Activated naive CD8-positive, alpha-beta T cell (primary cell): ENCODE measurements around the gene PIM2.

Experiments used
- H3K27ac Mint-ChIP-seq: one replicate; pipeline ENCODE4 v1.8.0; 2021; ENCODE audit warnings: mixed read lengths
- H3K27me3 Mint-ChIP-seq: one replicate; pipeline ENCODE4 v1.8.0; 2021; ENCODE audit warnings: mixed read lengths
- H3K36me3 Mint-ChIP-seq: one replicate; pipeline ENCODE4 v1.8.0; 2021; ENCODE audit warnings: mixed read lengths
- H3K4me1 Mint-ChIP-seq: one replicate; pipeline ENCODE4 v1.8.0; 2021; ENCODE audit warnings: low read depth, mixed read lengths
- H3K4me3 Mint-ChIP-seq: one replicate; pipeline ENCODE4 v1.8.0; 2021; ENCODE audit warnings: mild to moderate bottlenecking, mixed read lengths
- H3K9me3 Mint-ChIP-seq: one replicate; pipeline ENCODE4 v1.8.0; 2021; ENCODE audit warnings: low read depth, mixed read lengths

The PIM2 gene

GRCh38 chrX:48918643-48919340 is at the start of gene PIM2:
TSS of gene PIM2 (minus strand) at chrX:48919024. CDS start at chrX:48918834, 190 bp downstream.
- H3K27ac Mint-ChIP-seq = peak within 1 kb of the TSS; percentile 99
- H3K27me3 Mint-ChIP-seq = no peaks in the 10 kb centered on the region

GRCh38 chrX:48968377-48968776 is 49.6 kb upstream of the PIM2 start:
- no peak overlapping the region for H3K4me3 Mint-ChIP-seq
- H3K4me1 Mint-ChIP-seq = peaks cover 12% of the 10 kb centered on the region
- no peaks in the 10 kb centered on the region for H3K9me3 Mint-ChIP-seq
- H3K27ac Mint-ChIP-seq = no peak overlapping the region
- H3K27me3 Mint-ChIP-seq = no peaks in the 10 kb centered on the region
- H3K36me3 Mint-ChIP-seq = no peaks in the 10 kb centered on the region

More at GRCh38 chrX:48918643-48919340, at the start of gene PIM2:
- peaks cover 2% of the 10 kb centered on the region for H3K36me3 Mint-ChIP-seq
- no peaks in the 10 kb centered on the region for H3K9me3 Mint-ChIP-seq
- H3K4me1 Mint-ChIP-seq = peaks cover 51% of the 10 kb centered on the region
- H3K4me3 Mint-ChIP-seq = peak within 1 kb of the TSS; percentile 97

- no peaks in the 10 kb centered on the region for H3K36me3 Mint-ChIP-seq
- no peak overlapping the region for H3K4me3 Mint-ChIP-seq
- no peaks in the 10 kb centered on the region for H3K9me3 Mint-ChIP-seq
- no peak overlapping the region for H3K27ac Mint-ChIP-seq
- no peaks in the 10 kb centered on the region for H3K27me3 Mint-ChIP-seq
- peaks cover 1% of the 10 kb centered on the region for H3K4me1 Mint-ChIP-seq
Measured at GRCh38 chrX:48966796-48967579, 48.2 kb upstream of the PIM2 start.

- Mint-ChIP-seq H3K36me3 (no peaks in the 10 kb centered on the region), H3K4me1 (peaks cover 1% of the 10 kb centered on the region), H3K27ac (no peak overlapping the region), H3K27me3 (no peaks in the 10 kb centered on the region), H3K4me3 (no peak overlapping the region), H3K9me3 (no peaks in the 10 kb centered on the region)
Measured at GRCh38 chrX:48965959-48966358, 47.1 kb upstream of the PIM2 start.

GRCh38 chrX:48961585-48962091 is 42.8 kb upstream of the PIM2 start:
- Mint-ChIP-seq H3K4me1 (peaks cover 12% of the 10 kb centered on the region), H3K9me3 (no peaks in the 10 kb centered on the region), H3K27ac (no peak overlapping the region), H3K27me3 (no peaks in the 10 kb centered on the region), H3K4me3 (no peak overlapping the region), H3K36me3 (no peaks in the 10 kb centered on the region)

GRCh38 chrX:48960291-48960690 is 41.5 kb upstream of the PIM2 start:
- Mint-ChIP-seq H3K27ac (peak overlapping the region; percentile 87), H3K4me1 (peaks cover 25% of the 10 kb centered on the region), H3K36me3 (no peaks in the 10 kb centered on the region), H3K4me3 (peak overlapping the region; percentile 70), H3K27me3 (no peaks in the 10 kb centered on the region), H3K9me3 (no peaks in the 10 kb centered on the region)

- Mint-ChIP-seq H3K27ac (peak overlapping the region; percentile 100), H3K4me3 (peak overlapping the region; percentile 98), H3K9me3 (no peaks in the 10 kb centered on the region), H3K4me1 (peaks cover 38% of the 10 kb centered on the region), H3K36me3 (no peaks in the 10 kb centered on the region), H3K27me3 (no peaks in the 10 kb centered on the region)
Measured at GRCh38 chrX:48958635-48959094, 39.8 kb upstream of the PIM2 start.

- Mint-ChIP-seq H3K4me3 (peak overlapping the region; percentile 98), H3K27me3 (no peaks in the 10 kb centered on the region), H3K36me3 (no peaks in the 10 kb centered on the region), H3K9me3 (no peaks in the 10 kb centered on the region), H3K4me1 (peaks cover 44% of the 10 kb centered on the region), H3K27ac (peak overlapping the region; percentile 100)
Measured at GRCh38 chrX:48957827-48958634, 39.2 kb upstream of the PIM2 start.

- Mint-ChIP-seq H3K27me3 (no peaks in the 10 kb centered on the region), H3K9me3 (no peaks in the 10 kb centered on the region), H3K4me3 (peak within 1 kb of the TSS; percentile 98), H3K36me3 (no peaks in the 10 kb centered on the region), H3K4me1 (peaks cover 49% of the 10 kb centered on the region), H3K27ac (peak within 1 kb of the TSS; percentile 100)
Measured at GRCh38 chrX:48957477-48957826, 38.6 kb upstream of the PIM2 start, which contains the start of gene OTUD5. TSS of gene OTUD5 (minus strand) at chrX:48957607. CDS start at chrX:48957570, 37 bp downstream.

GRCh38 chrX:48956728-48957414 is 38.0 kb upstream of the PIM2 start:
- Mint-ChIP-seq H3K4me1 (peaks cover 55% of the 10 kb centered on the region), H3K4me3 (peak overlapping the region; percentile 87), H3K27ac (peak overlapping the region; percentile 86), H3K27me3 (no peaks in the 10 kb centered on the region), H3K9me3 (no peaks in the 10 kb centered on the region), H3K36me3 (no peaks in the 10 kb centered on the region)

- Mint-ChIP-seq H3K9me3 (no peaks in the 10 kb centered on the region), H3K27ac (no peak overlapping the region), H3K36me3 (no peaks in the 10 kb centered on the region), H3K4me1 (peaks cover 43% of the 10 kb centered on the region), H3K4me3 (no peak overlapping the region), H3K27me3 (no peaks in the 10 kb centered on the region)
Measured at GRCh38 chrX:48948589-48948988, 29.8 kb upstream of the PIM2 start.

GRCh38 chrX:48945517-48946348 is 26.9 kb upstream of the PIM2 start:
- H3K4me3 Mint-ChIP-seq = no peak overlapping the region
- peak overlapping the region; percentile 58 for H3K27ac Mint-ChIP-seq

GRCh38 chrX:48942895-48943294 is 24.1 kb upstream of the PIM2 start:
- Mint-ChIP-seq H3K27me3 (no peaks in the 10 kb centered on the region), H3K9me3 (no peaks in the 10 kb centered on the region), H3K4me1 (peaks cover 72% of the 10 kb centered on the region), H3K36me3 (peaks cover 7% of the 10 kb centered on the region), H3K4me3 (peak overlapping the region; percentile 59), H3K27ac (peak overlapping the region; percentile 93)

More at GRCh38 chrX:48945517-48946348, 26.9 kb upstream of the PIM2 start:
- H3K36me3 Mint-ChIP-seq = peaks cover 7% of the 10 kb centered on the region
- no peaks in the 10 kb centered on the region for H3K27me3 Mint-ChIP-seq
- peaks cover 49% of the 10 kb centered on the region for H3K4me1 Mint-ChIP-seq
- H3K9me3 Mint-ChIP-seq = no peaks in the 10 kb centered on the region
